Lower leg skin (tissue), 3 donors: ENCODE results near the gene HDAC4.

Source experiments
- CTCF ChIP-seq, 3 donors: fragments of 450-650 bp; IDR thresholded peaks; one replicate each; pipeline ENCODE4 v1.5.1; 2016; ENCODE audit warnings: antibody characterized with exemption in 3 of 3, mild to moderate bottlenecking in 3 of 3, moderate library complexity in 2 of 3
- POLR2A ChIP-seq, 2 donors: fragments of 450-650 bp; IDR thresholded peaks; one replicate each; pipeline ENCODE4 v1.6.1; 2016 to 2017; ENCODE audit warnings: antibody characterized with exemption in 2 of 2, mild to moderate bottlenecking in 1 of 2, moderate library complexity in 1 of 2

DNA sequence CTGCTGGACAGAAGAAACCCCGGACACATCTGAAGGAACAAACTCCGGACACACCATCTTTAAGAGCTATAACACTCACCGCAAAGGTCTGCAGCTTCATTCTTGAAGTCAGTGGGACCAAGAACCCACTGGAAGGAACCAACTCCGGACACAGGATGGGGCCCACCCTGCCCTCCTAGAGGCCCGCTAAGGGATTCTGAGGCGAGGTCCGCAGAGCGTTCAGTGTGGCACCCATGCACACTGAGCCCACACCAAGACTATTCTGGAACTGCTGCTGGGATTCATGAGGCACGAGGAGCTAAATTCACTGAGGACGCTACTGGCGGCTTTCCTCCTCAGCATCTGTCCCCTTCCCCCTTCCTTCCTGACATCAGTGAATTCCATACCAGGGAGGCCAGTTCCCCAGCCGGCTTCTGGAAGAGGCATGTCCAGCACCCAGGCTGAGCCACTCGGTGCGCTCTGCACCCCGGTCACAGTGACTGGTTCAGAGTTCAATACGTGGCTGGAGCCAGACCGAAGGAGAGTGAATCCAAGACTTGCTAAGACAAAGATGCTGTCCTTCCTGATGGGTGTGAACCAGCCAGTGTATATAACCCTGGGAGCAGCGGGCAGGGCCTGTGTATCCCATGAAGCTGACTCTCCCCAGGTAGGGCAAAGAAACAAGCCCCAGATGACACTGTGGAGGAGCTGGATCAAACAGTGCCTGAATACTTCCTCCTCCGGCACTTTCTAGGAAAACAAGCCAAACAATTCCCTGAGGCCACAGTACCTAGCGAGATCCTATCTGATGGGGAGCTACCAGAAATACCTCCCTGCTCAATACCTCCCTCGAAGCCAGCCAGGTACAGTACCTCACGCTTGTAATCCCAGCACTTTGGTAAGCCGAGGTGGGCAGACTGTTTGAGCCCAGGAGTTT lies 11.1 kb downstream of the HDAC4 start:
- no peak for TF ChIP-seq POLR2A (IDR thresholded peaks at IDR 0.05)
- no peak for TF ChIP-seq CTCF (IDR thresholded peaks at IDR 0.05)
